Gastroesophageal sphincter (tissue), 4 donors: Measurements from ENCODE around the gene MSTO1. TPM values are rescaled to one million over a fixed set of nuclear protein-coding genes. Genes with fewer than 3 reads are reported as not detected.
A peak's percentile ranks its signal among the peaks of the same experiment; 100 is the strongest.

Experiments used
- ATAC-seq: fragments of 150-250 bp; one replicate; pipeline ENCODE4 v1.9.1; 2016; ENCODE audit warnings: mild to moderate bottlenecking, moderate library complexity
- H3K27ac ChIP-seq, 4 donors: fragments of 200-600 bp; sonication (generic) in 3 of 4; 1 replicate in 3 of 4; 2 replicates in 1 of 4; pipeline ENCODE4 v1.5.1; 2016 to 2019
- H3K27me3 ChIP-seq: fragments of 200-600 bp; sonication (generic); one replicate; pipeline ENCODE4 v1.5.1; 2019
- H3K36me3 ChIP-seq, 2 donors: fragments of 200-600 bp; sonication (generic); one replicate each; pipeline ENCODE4 v1.5.1; 2019; ENCODE audit warnings: control low read depth in 1 of 2
- H3K4me1 ChIP-seq, 3 donors: fragments of 200-600 bp; sonication (generic); 1 replicate in 2 of 3; 2 replicates in 1 of 3; pipeline ENCODE4 v1.5.1; 2016 to 2019; ENCODE audit warnings: control low read depth in 2 of 3
- H3K4me3 ChIP-seq, 2 donors: fragments of 200-600 bp; sonication (generic); one replicate each; pipeline ENCODE4 v1.5.1; 2019; ENCODE audit warnings: mild to moderate bottlenecking in 1 of 2, moderate library complexity in 1 of 2
- H3K9me3 ChIP-seq, 3 donors: fragments of 200-600 bp; sonication (generic); one replicate each; pipeline ENCODE4 v1.5.1; 2017 to 2019; ENCODE audit warnings: control low read depth in 2 of 3
- EP300 ChIP-seq: sonication (generic); formaldehyde crosslinking; IDR thresholded peaks from one replicate; pipeline ENCODE4 v1.6.1; 2017; ENCODE audit warnings: antibody characterized with exemption, mild to moderate bottlenecking
- POLR2A ChIP-seq, 2 donors: fragments of 450-650 bp; IDR thresholded peaks; one replicate each; pipeline ENCODE4 v1.6.1; 2017; ENCODE audit warnings: antibody characterized with exemption in 2 of 2, mild to moderate bottlenecking in 2 of 2, moderate library complexity in 1 of 2
- POLR2AphosphoS5 ChIP-seq: sonication (generic); formaldehyde crosslinking; IDR thresholded peaks from one replicate; pipeline ENCODE4 v1.6.1; 2017; ENCODE audit warnings: antibody characterized with exemption
- WGBS, 2 donors: methylation state at CpG; one replicate each; pipeline ENCODE4 v1.1.5; 2018; ENCODE audit warnings: low coverage in 1 of 2; 5-methylcytosine and 5-hydroxymethylcytosine counted together
- total RNA-seq, 4 donors: library from RNA; depleted of rRNA; stranded (reverse); fragments of >200 nt; gene quantifications; one replicate each; pipeline ENCODE4 v1.1.0, GENCODE V29; 2016
- TF ChIP-seq, protein P1 (sequence below), 4 experiments: fragments of 200-600 bp in 2 of 4; fragments of 450-650 bp in 2 of 4; sonication (generic) in 1 of 4; IDR thresholded peaks; one replicate each; pipeline ENCODE4 v1.5.1; 2017 to 2019; ENCODE audit warnings: antibody characterized with exemption in 4 of 4, mild to moderate bottlenecking in 2 of 4, moderate library complexity in 2 of 4

MSTO1 gene
- total RNA-seq, 4 donors from 2014 or later, result 7.6 to 13.2 (median 8.4) TPM

DNA sequence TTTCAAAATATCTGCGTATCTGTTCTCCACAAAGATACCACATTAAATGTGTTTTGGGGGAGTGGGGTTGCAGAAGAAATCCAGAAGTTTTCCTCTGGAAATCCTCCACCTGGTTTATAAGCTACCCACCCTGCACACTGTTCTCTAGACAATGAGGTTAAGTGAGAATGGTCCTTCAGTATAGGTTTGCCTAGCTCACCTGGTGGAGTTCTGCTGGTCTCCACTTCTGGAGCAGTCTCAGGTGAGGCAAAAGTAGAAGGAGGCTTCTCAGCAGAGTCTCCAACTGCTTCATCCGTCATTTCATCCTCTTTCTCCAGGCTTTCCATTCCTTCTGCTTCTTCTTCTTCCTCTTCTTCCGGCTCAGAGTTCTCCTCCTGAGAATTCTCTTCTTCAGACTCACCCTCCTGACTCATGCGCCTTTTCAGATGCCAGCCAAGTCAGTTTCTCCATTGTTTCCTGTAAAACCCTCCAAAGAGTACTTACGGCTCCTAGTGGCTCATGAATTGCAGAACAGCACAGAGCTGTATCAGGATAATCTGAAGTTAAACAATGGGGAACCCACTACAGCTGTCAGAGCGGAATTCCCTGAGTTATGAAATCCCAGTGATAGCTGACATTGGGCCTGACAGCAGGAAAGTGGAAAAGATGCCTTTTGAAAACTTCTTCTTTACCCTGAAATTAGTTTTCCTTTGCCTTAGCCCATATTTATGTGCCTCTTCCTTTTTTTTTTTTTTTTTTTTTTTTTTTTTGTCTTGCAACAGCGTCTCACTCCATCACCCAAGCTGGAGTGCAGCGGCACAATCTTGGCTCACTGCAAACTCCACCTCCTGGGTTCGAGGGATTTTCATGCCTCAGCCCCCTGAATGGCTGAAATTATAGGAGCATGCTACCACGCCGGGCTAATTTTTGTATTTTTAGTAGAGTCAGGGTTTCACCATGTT is 38.5 kb downstream of the MSTO1 start:
- TF ChIP-seq POLR2A (IDR thresholded peaks at IDR 0.05) (no peak), POLR2AphosphoS5 (peak; percentile 59), EP300 (no peak)
- TF ChIP-seq, protein P1, sequence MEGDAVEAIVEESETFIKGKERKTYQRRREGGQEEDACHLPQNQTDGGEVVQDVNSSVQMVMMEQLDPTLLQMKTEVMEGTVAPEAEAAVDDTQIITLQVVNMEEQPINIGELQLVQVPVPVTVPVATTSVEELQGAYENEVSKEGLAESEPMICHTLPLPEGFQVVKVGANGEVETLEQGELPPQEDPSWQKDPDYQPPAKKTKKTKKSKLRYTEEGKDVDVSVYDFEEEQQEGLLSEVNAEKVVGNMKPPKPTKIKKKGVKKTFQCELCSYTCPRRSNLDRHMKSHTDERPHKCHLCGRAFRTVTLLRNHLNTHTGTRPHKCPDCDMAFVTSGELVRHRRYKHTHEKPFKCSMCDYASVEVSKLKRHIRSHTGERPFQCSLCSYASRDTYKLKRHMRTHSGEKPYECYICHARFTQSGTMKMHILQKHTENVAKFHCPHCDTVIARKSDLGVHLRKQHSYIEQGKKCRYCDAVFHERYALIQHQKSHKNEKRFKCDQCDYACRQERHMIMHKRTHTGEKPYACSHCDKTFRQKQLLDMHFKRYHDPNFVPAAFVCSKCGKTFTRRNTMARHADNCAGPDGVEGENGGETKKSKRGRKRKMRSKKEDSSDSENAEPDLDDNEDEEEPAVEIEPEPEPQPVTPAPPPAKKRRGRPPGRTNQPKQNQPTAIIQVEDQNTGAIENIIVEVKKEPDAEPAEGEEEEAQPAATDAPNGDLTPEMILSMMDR (IDR thresholded peaks at IDR 0.05), result peak in 3 of 4 experiments; percentile 11 to 51 (median 38)
- Histone ChIP-seq H3K9me3 (no peaks in the 10 kb centered on the region), H3K27me3 (no peaks in the 10 kb centered on the region), H3K4me3 (no peak overlapping the region), H3K36me3 (no peaks in the 10 kb centered on the region), H3K4me1 (peaks cover 0 to 38% (median 3%) of the 10 kb centered on the region in 3 donors), H3K27ac (peak overlapping the region in 3 of 4 donors; percentile 25 to 54 (median 53))
- ATAC-seq, result peak; percentile 87
- 25 to 29% methylated on average over 7 to 8 of the region's 11 CpGs for WGBS, 2 donors

GRCh38 chr1:155649676-155650075 is 39.7 kb downstream of the MSTO1 start:
- no peak for ATAC-seq
- H3K27ac ChIP-seq, result no peak overlapping the region
- no peaks in the 10 kb centered on the region for H3K36me3 ChIP-seq
- TF ChIP-seq POLR2AphosphoS5 (no peak), EP300 (no peak), POLR2A (IDR thresholded peaks at IDR 0.05) (no peak)
- TF ChIP-seq, protein P1 (IDR thresholded peaks at IDR 0.05), result no peak
- no peaks in the 10 kb centered on the region for H3K9me3 ChIP-seq
- H3K27me3 ChIP-seq, result no peaks in the 10 kb centered on the region
- peaks cover 0 to 38% (median 3%) of the 10 kb centered on the region in 3 donors for H3K4me1 ChIP-seq
- no peak overlapping the region for H3K4me3 ChIP-seq

DNA sequence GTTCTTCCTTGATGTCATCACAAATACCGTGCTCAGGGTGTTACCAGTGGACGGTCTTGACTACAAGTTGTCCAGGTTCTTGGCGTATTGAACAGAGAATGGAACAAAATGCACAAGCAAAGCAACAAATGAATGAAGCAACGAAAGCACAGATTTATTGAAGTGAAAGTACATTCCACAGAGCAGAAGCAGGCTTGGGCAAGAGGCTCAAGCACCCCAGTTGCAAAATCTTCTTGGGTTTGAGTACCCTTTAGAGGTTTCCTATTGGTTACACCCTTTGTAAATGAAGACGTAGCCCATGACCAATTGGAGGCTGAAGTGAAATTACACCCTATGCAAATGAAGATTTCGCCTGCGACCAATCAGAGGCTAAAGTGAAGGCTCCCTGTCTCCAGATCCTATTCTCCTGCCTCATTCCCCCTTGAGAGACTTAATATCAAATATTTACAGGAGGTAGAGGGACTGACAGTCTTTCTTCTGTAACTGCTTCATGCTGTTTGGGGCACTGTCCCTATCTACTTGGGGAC is 40.3 kb downstream of the MSTO1 start:
- ATAC-seq, result no peak
- Histone ChIP-seq H3K9me3 (no peaks in the 10 kb centered on the region), H3K27ac (no peak overlapping the region), H3K4me3 (no peak overlapping the region), H3K4me1 (peaks cover 0 to 32% (median 3%) of the 10 kb centered on the region in 3 donors), H3K36me3 (no peaks in the 10 kb centered on the region), H3K27me3 (no peaks in the 10 kb centered on the region)
- TF ChIP-seq EP300 (no peak), POLR2A (IDR thresholded peaks at IDR 0.05) (no peak), POLR2AphosphoS5 (no peak)
- TF ChIP-seq, protein P1 (IDR thresholded peaks at IDR 0.05), result no peak
- 90 to 92% methylated on average over 4 of the region's 7 CpGs for WGBS, 2 donors

DNA sequence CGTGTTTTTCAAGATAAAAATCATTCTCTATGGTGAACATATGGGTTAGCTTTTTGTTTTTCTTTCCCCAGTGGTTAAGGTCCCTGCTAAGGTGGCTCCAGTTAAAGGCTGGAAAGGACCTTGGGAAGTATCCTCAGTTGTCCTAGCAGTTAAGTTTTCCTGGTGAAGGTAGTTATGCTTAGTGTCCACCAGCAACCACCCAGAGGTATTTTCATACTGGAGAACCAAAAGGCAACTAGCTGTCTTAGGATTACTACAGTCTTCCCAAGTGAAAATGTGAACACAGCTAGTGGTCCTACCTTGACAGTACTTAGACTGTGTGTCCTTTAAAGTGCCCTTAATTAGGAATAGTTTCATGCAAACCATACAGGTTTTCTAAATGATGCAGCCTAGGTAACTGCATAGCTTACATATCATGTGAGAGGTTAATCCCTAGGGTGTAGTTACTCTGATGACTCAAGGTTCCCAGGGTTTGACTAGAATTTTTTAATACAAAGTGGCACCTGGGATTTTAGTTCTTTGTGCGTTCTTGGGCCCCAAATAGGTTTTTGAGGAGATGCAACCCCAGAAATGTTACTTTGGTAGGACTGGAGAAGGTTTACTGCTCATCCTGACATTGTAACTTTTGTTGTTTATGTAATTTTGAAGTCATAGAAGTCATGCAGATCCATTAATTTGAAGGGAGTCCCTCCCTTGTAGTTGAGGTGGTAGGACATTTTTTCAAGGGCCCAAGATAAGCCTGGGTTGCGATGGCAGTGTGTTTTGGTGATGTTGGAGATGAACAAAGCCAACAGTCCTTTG is 42.0 kb downstream of the MSTO1 start:
- Histone ChIP-seq H3K27ac (no peak overlapping the region), H3K4me1 (peaks cover 0 to 20% (median 0%) of the 10 kb centered on the region in 3 donors), H3K9me3 (no peaks in the 10 kb centered on the region), H3K4me3 (no peak overlapping the region), H3K27me3 (no peaks in the 10 kb centered on the region), H3K36me3 (no peaks in the 10 kb centered on the region)
- TF ChIP-seq, protein P1 (IDR thresholded peaks at IDR 0.05), result no peak
- no peak for TF ChIP-seq POLR2AphosphoS5
- no peak for ATAC-seq
- WGBS, 2 donors, result 60 to 88% methylated on average over 3 of the region's 3 CpGs
